CD8-positive, alpha-beta memory T cell (primary cell): ENCODE measurements around the gene TMEM240. TPM values are rescaled to one million over a fixed set of nuclear protein-coding genes. Genes with fewer than 3 reads are reported as not detected.
"Not testable (repeated sequence)": the region's sequence is repeated elsewhere in the genome, so short reads cannot be mapped to it uniquely, and the experiment has no call there.

Source experiments
- CTCF ChIA-PET: fragments of 350-600 bp; sonication (Branson Sonifier 250); formaldehyde crosslinking; loops from one replicate; lab custom pipeline; 2021; ENCODE audit warnings: antibody characterized with exemption; lab: Charles Lee
- POLR2A ChIA-PET: fragments of 350-600 bp; sonication (Branson Sonifier 250); formaldehyde crosslinking; loops from one replicate; lab custom pipeline; 2021; ENCODE audit warnings: antibody characterized with exemption; lab: Charles Lee
- DNase-seq, 5 donors: peaks; one replicate each; pipeline versions ENCODE4 v3.0.0 to v3.0.0-alpha.2; 2020 to 2022; ENCODE audit warnings: mixed read lengths in 1 of 5
- H3K27ac ChIP-seq: one replicate; pipeline ENCODE4 v1.7.0; 2013; ENCODE audit warnings: low read depth, mild to moderate bottlenecking, low read length, moderate library complexity
- H3K27me3 ChIP-seq: 2 replicates; pipeline ENCODE4 v1.7.0; 2013; ENCODE audit warnings: low read length, mild to moderate bottlenecking; ENCODE audit not compliant: insufficient read depth, poor library complexity, severe bottlenecking
- H3K36me3 ChIP-seq: 2 replicates; pipeline ENCODE4 v1.7.0; 2013; ENCODE audit warnings: mild to moderate bottlenecking, low read length, moderate library complexity; ENCODE audit not compliant: insufficient read depth
- H3K4me1 ChIP-seq: 2 replicates; pipeline ENCODE4 v1.7.0; 2013; ENCODE audit warnings: mild to moderate bottlenecking, low read length, moderate library complexity; ENCODE audit not compliant: insufficient read depth
- H3K4me3 ChIP-seq: 2 replicates; pipeline ENCODE4 v1.7.0; 2013; ENCODE audit warnings: mild to moderate bottlenecking, low read length
- H3K9me3 ChIP-seq: 2 replicates; pipeline ENCODE4 v1.7.0; 2013; ENCODE audit warnings: mild to moderate bottlenecking, low read length
- H3K27ac Mint-ChIP-seq, 8 donors: one replicate each; pipeline ENCODE4 v1.8.0; 2020 to 2021; ENCODE audit warnings: mixed read lengths in 8 of 8, mild to moderate bottlenecking in 6 of 8, inconsistent platforms in 3 of 8, moderate library complexity in 3 of 8
- H3K27me3 Mint-ChIP-seq, 2 donors: one replicate each; pipeline ENCODE4 v1.8.0; 2020 to 2021; ENCODE audit warnings: mixed read lengths in 2 of 2, mild to moderate bottlenecking in 1 of 2, moderate library complexity in 1 of 2
- H3K36me3 Mint-ChIP-seq, 3 donors: one replicate each; pipeline ENCODE4 v1.8.0; 2020 to 2021; ENCODE audit warnings: mixed read lengths in 3 of 3, inconsistent platforms in 1 of 3, mild to moderate bottlenecking in 1 of 3
- H3K4me1 Mint-ChIP-seq, 3 donors: one replicate each; pipeline ENCODE4 v1.8.0; 2020 to 2021; ENCODE audit warnings: mixed read lengths in 3 of 3, inconsistent platforms in 1 of 3, mild to moderate bottlenecking in 1 of 3
- H3K4me3 Mint-ChIP-seq, 7 donors: one replicate each; pipeline ENCODE4 v1.8.0; 2020 to 2021; ENCODE audit warnings: mixed read lengths in 7 of 7, mild to moderate bottlenecking in 6 of 7, moderate library complexity in 4 of 7, inconsistent platforms in 2 of 7
- H3K9me3 Mint-ChIP-seq, 5 donors: one replicate each; pipeline ENCODE4 v1.8.0; 2020 to 2022; ENCODE audit warnings: mixed read lengths in 5 of 5, mild to moderate bottlenecking in 3 of 5, moderate library complexity in 2 of 5, inconsistent platforms in 1 of 5
- polyA plus RNA-seq: library from polyadenylated mRNA; unstranded; fragments of 300-500 nt; fragmentation: Illumina TruSeq; gene quantifications from one replicate; pipeline ENCODE4 v1.2.3, GENCODE V29; 2021
- total RNA-seq, 2 experiments: library from RNA; stranded (reverse); gene quantifications; one replicate each; pipeline ENCODE4 v1.2.3, GENCODE V29; 2021

The TMEM240 gene
- total and polyA plus RNA-seq, 3 experiments from 2014 or later: 0.33 to 0.59 TPM; not detected in 1

DNA sequence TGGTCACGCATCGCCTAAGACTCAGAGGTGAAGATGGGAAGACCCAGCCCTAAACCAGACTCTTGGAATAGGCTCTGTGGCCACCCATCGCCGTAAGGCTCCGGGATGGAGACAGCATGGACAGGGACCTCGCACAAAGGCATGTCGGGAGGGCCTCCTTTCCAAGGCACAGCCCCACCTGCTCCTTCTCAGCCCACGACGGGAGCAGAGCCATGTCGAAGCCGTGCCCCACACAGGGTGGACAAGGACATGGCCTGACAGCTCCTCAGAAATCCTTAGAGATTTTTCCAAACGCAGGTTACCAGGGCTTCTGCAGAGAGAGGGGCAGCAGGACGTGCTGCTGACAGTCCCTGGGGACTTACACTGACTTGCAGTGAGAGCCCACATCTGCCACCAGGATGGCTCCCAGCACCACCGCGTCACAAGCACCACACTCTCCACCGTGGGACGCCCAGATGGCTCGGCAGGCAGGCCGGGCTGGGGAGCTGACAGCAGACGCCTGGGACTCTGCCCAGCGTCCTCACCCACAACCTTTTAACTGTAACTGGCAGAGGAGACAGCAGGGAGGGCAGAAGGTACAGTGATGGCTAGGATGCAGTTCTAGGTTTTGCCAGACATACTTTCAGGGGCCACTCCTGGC, 22.3 kb upstream of the TMEM240 start:
- no peak overlapping the region for H3K27ac ChIP-seq
- CTCF ChIA-PET: no interaction called here
- H3K4me3 Mint-ChIP-seq: no peak overlapping the region

GRCh38 chr1:1561801-1562470, 21.5 kb upstream of the TMEM240 start:
- Histone ChIP-seq H3K9me3 (no peaks in the 10 kb centered on the region), H3K27me3 (no peaks in the 10 kb centered on the region), H3K4me1 (peaks cover 3% of the 10 kb centered on the region), H3K4me3 (no peak overlapping the region), H3K27ac (no peak overlapping the region), H3K36me3 (peaks cover 36% of the 10 kb centered on the region)
- CTCF ChIA-PET: no interaction called here
- Mint-ChIP-seq H3K27me3 (no peaks in the 10 kb centered on the region), H3K4me3 (peak overlapping the region in 2 of 7 donors; percentile 11 to 65), H3K4me1 (peaks cover 17 to 22% (median 18%) of the 10 kb centered on the region in 3 donors), H3K36me3 (peaks cover 6 to 57% (median 18%) of the 10 kb centered on the region in 3 donors), H3K27ac (peak overlapping the region in 2 of 8 donors; percentile 50 to 73), H3K9me3 (no peaks in the 10 kb centered on the region)
- DNase-seq: no peak
- POLR2A ChIA-PET: no interaction called here

More for the DNA sequence above, 22.3 kb upstream of the TMEM240 start:
- no peak overlapping the region for H3K4me3 ChIP-seq
- H3K27me3 ChIP-seq: no peaks in the 10 kb centered on the region
- Mint-ChIP-seq H3K27ac (peak overlapping the region in 1 of 8 donors; percentile 63), H3K36me3 (peaks cover 6 to 63% (median 18%) of the 10 kb centered on the region in 3 donors), H3K9me3 (no peaks in the 10 kb centered on the region), H3K4me1 (peaks cover 23 to 29% (median 25%) of the 10 kb centered on the region in 3 donors), H3K27me3 (no peaks in the 10 kb centered on the region)
- DNase-seq: no peak
- no peaks in the 10 kb centered on the region for H3K9me3 ChIP-seq
- H3K4me1 ChIP-seq: peaks cover 10% of the 10 kb centered on the region
- POLR2A ChIA-PET: no interaction called here
- H3K36me3 ChIP-seq: peaks cover 36% of the 10 kb centered on the region

GRCh38 chr1:1560178-1560577, 19.8 kb upstream of the TMEM240 start:
- ChIA-PET CTCF (no interaction called here), POLR2A (no interaction called here)
- H3K27ac Mint-ChIP-seq: peak overlapping the region in 1 of 8 donors; percentile 58
- DNase-seq: no peak
- no peaks in the 10 kb centered on the region for H3K9me3 ChIP-seq
- peaks cover 6 to 45% (median 15%) of the 10 kb centered on the region in 3 donors for H3K36me3 Mint-ChIP-seq
- H3K27ac ChIP-seq: no peak overlapping the region
- no peaks in the 10 kb centered on the region for H3K4me1 ChIP-seq
- H3K27me3 ChIP-seq: no peaks in the 10 kb centered on the region
- peaks cover 31% of the 10 kb centered on the region for H3K36me3 ChIP-seq
- H3K4me3 Mint-ChIP-seq: no peak overlapping the region
- H3K27me3 Mint-ChIP-seq: no peaks in the 10 kb centered on the region
- H3K9me3 Mint-ChIP-seq: no peaks in the 10 kb centered on the region
- H3K4me1 Mint-ChIP-seq: peaks cover 7 to 12% (median 10%) of the 10 kb centered on the region in 3 donors
- no peak overlapping the region for H3K4me3 ChIP-seq

DNA sequence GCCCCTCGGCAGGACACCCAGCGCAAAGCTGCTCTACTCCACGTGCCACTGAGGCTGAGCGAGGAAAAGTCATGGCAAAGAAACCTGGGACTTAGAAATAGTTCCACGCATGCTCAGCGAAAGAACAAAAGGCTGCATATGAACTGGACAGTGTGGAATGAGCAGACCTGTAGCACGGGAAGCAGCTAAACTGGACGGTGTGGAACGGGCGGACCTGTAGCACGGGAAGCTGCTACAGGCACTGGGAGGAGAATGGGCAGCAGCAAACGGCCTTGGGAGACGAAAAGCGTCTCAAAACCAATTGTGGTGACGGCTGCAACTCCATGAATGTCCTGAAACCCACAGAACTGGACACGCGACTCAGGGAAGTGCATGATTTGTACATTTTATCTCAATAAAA, 18.6 kb upstream of the TMEM240 start:
- no peaks in the 10 kb centered on the region for H3K9me3 Mint-ChIP-seq
- H3K27ac ChIP-seq: no peak overlapping the region
- CTCF ChIA-PET: no interaction called here

GRCh38 chr1:1558591-1558990, 18.2 kb upstream of the TMEM240 start:
- Histone ChIP-seq H3K4me3 (no peak overlapping the region), H3K36me3 (peaks cover 20% of the 10 kb centered on the region), H3K27me3 (no peaks in the 10 kb centered on the region), H3K4me1 (no peaks in the 10 kb centered on the region), H3K9me3 (no peaks in the 10 kb centered on the region), H3K27ac (no peak overlapping the region)
- no peaks in the 10 kb centered on the region for H3K27me3 Mint-ChIP-seq
- ChIA-PET POLR2A (interaction anchor here (0.5 kb wide), 1 partner anchor 126 kb away, joined by 3 read pairs; no protein-coding TSS in a partner anchor), CTCF (no interaction called here)
- H3K4me1 Mint-ChIP-seq: peaks cover 0 to 7% (median 2%) of the 10 kb centered on the region in 3 donors
- peak overlapping the region in 3 of 8 donors; percentile 17 to 82 (median 44) for H3K27ac Mint-ChIP-seq
- no peaks in the 10 kb centered on the region for H3K9me3 Mint-ChIP-seq
- no peak overlapping the region for H3K4me3 Mint-ChIP-seq
- peaks cover 0 to 30% (median 3%) of the 10 kb centered on the region in 3 donors for H3K36me3 Mint-ChIP-seq
- DNase-seq: no peak

More for the DNA sequence above, 18.6 kb upstream of the TMEM240 start:
- Histone ChIP-seq H3K9me3 (no peaks in the 10 kb centered on the region), H3K27me3 (no peaks in the 10 kb centered on the region), H3K4me3 (no peak overlapping the region), H3K4me1 (no peaks in the 10 kb centered on the region), H3K36me3 (peaks cover 25% of the 10 kb centered on the region)
- POLR2A ChIA-PET: no interaction called here
- Mint-ChIP-seq H3K27me3 (no peaks in the 10 kb centered on the region), H3K4me3 (no peak overlapping the region), H3K27ac (peak overlapping the region in 3 of 8 donors; percentile 17 to 60 (median 44)), H3K4me1 (peaks cover 3 to 5% (median 4%) of the 10 kb centered on the region in 3 donors), H3K36me3 (peaks cover 0 to 34% (median 8%) of the 10 kb centered on the region in 3 donors)
- no peak for DNase-seq

DNA sequence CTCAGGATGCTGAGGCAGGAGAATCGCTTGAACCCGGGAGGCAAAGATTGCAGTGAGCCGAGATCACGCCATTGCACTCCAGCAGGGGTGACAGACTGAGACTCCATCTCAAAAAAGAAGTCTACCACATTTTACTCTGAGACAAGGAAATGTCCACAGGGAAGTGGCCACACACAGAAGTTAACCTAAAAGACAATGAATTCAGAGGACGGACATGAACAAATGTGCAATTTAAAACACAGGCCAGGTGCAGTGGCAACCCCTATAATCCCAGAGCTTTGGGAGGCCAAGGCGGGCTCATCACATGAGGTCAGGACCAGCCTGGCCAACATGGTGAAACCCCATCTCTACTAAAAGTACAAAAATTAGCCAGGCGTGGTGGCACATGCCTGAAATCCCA, 17.3 kb upstream of the TMEM240 start:
- H3K9me3 ChIP-seq, H3K27me3 Mint-ChIP-seq, H3K4me3 ChIP-seq, H3K4me1 ChIP-seq, H3K27me3 ChIP-seq, POLR2A ChIA-PET, H3K4me3 Mint-ChIP-seq, H3K9me3 Mint-ChIP-seq, H3K4me1 Mint-ChIP-seq, H3K27ac ChIP-seq, DNase-seq, CTCF ChIA-PET: not testable (repeated sequence)
- peaks cover 11% of the 10 kb centered on the region for H3K36me3 ChIP-seq
- H3K27ac Mint-ChIP-seq: peak overlapping the region in 2 of 8 donors; percentile 31 to 61
- peaks cover 0 to 23% (median 3%) of the 10 kb centered on the region in 3 donors for H3K36me3 Mint-ChIP-seq

GRCh38 chr1:1556961-1557360, 16.5 kb upstream of the TMEM240 start:
- DNase-seq, H3K36me3 ChIP-seq, H3K4me3 ChIP-seq, H3K4me1 ChIP-seq, CTCF ChIA-PET, H3K9me3 ChIP-seq, H3K4me1 Mint-ChIP-seq, H3K27ac Mint-ChIP-seq, H3K27me3 ChIP-seq, H3K27ac ChIP-seq, H3K4me3 Mint-ChIP-seq, H3K9me3 Mint-ChIP-seq, H3K27me3 Mint-ChIP-seq: not testable (repeated sequence)
- POLR2A ChIA-PET: interaction anchor here (0.7 kb wide), 1 partner anchor 383 kb away, joined by 3 read pairs; the partner anchor contains the start of gene TTLL10
- peaks cover 0 to 15% (median 2%) of the 10 kb centered on the region in 3 donors for H3K36me3 Mint-ChIP-seq

DNA sequence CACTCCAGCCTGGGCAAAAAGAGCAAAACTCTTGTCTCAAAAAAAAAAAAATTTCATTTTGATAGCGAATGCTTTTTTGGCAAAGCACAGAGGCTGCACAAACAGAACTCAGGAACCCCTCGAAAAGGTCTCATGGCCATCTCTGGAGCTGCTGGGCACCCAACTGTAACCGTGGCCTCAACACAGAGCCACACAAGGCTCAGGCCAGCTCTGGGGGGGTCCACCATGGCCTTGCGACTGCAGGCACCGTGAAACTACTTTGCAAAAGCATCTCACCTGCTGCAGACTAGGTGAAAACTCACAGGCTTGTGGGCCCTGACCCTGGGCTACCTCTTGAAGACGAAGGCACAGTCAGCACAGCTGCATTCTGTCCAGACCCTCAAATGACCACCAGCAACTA, 16.1 kb upstream of the TMEM240 start:
- no peaks in the 10 kb centered on the region for H3K4me1 ChIP-seq
- Mint-ChIP-seq H3K4me3 (no peak overlapping the region), H3K27me3 (no peaks in the 10 kb centered on the region), H3K4me1 (peaks cover 0 to 7% (median 2%) of the 10 kb centered on the region in 3 donors), H3K9me3 (no peaks in the 10 kb centered on the region), H3K27ac (no peak overlapping the region), H3K36me3 (peaks cover 0 to 11% (median 0%) of the 10 kb centered on the region in 3 donors)
- H3K9me3 ChIP-seq: no peaks in the 10 kb centered on the region
- no peak overlapping the region for H3K27ac ChIP-seq
- no peaks in the 10 kb centered on the region for H3K27me3 ChIP-seq
- ChIA-PET CTCF (no interaction called here), POLR2A (no interaction called here)
- no peak overlapping the region for H3K4me3 ChIP-seq
- H3K36me3 ChIP-seq: peaks cover under 1% of the 10 kb centered on the region
- no peak for DNase-seq
